Parathyroid adenoma (tissue), 2 donors: Measurements from ENCODE around the gene ABCD2.

Experiments used
- H2AFZ ChIP-seq: fragments of 300-600 bp; sonication (generic); one replicate; pipeline ENCODE4 v1.7.0; 2017; ENCODE audit warnings: antibody characterized with exemption, mild to moderate bottlenecking
- H3K27ac ChIP-seq: fragments of 300-600 bp; sonication (generic); one replicate; pipeline ENCODE4 v1.7.0; 2017
- H3K27me3 ChIP-seq: fragments of 300-600 bp; sonication (generic); one replicate; pipeline ENCODE4 v1.7.0; 2017; ENCODE audit warnings: low read length; ENCODE audit not compliant: control insufficient read depth, insufficient read depth
- H3K36me3 ChIP-seq: fragments of 300-600 bp; sonication (generic); one replicate; pipeline ENCODE4 v1.7.0; 2017; ENCODE audit warnings: low read length; ENCODE audit not compliant: control insufficient read depth, insufficient read depth
- H3K4me1 ChIP-seq: fragments of 300-600 bp; sonication (generic); one replicate; pipeline ENCODE4 v1.7.0; 2017; ENCODE audit warnings: control low read depth
- H3K4me2 ChIP-seq: fragments of 300-600 bp; sonication (generic); one replicate; pipeline ENCODE4 v1.7.0; 2017; ENCODE audit warnings: low read length
- H3K4me3 ChIP-seq: fragments of 300-600 bp; sonication (generic); one replicate; pipeline ENCODE4 v1.7.0; 2017; ENCODE audit warnings: low read depth, low read length
- H3K79me2 ChIP-seq: fragments of 300-600 bp; sonication (generic); one replicate; pipeline ENCODE4 v1.7.0; 2017; ENCODE audit warnings: control low read depth
- H3K9ac ChIP-seq: fragments of 300-600 bp; sonication (generic); one replicate; pipeline ENCODE4 v1.7.0; 2017; ENCODE audit warnings: mild to moderate bottlenecking
- H3K9me3 ChIP-seq: fragments of 300-600 bp; sonication (generic); one replicate; pipeline ENCODE4 v1.7.0; 2017; ENCODE audit warnings: low read length; ENCODE audit not compliant: control insufficient read depth
- CTCF ChIP-seq: fragments of 300-600 bp; sonication (generic); IDR thresholded peaks from one replicate; pipeline ENCODE4 v1.7.0; 2017; ENCODE audit warnings: antibody characterized with exemption, mild to moderate bottlenecking
- donor health status: primary hyperparathyroidism.

Gene ABCD2

GRCh38 chr12:39595928-39596327 is 23.7 kb downstream of the ABCD2 start:
- H3K4me1 ChIP-seq: no peaks in the 10 kb centered on the region
- H3K79me2 ChIP-seq: no peaks in the 10 kb centered on the region
- H3K9me3 ChIP-seq: no peaks in the 10 kb centered on the region
- no peak overlapping the region for H3K27ac ChIP-seq
- no peaks in the 10 kb centered on the region for H3K36me3 ChIP-seq
- no peak overlapping the region for H3K4me3 ChIP-seq
- no peaks in the 10 kb centered on the region for H3K27me3 ChIP-seq
- H3K9ac ChIP-seq: no peak overlapping the region
- no peak for TF ChIP-seq CTCF
- H2AFZ ChIP-seq: no peak overlapping the region
- no peak overlapping the region for H3K4me2 ChIP-seq

GRCh38 chr12:39592295-39592694 is 27.3 kb downstream of the ABCD2 start:
- no peak for TF ChIP-seq CTCF
- Histone ChIP-seq H3K9ac (no peak overlapping the region), H3K4me2 (no peak overlapping the region), H3K9me3 (no peaks in the 10 kb centered on the region), H2AFZ (no peak overlapping the region), H3K79me2 (no peaks in the 10 kb centered on the region), H3K27me3 (no peaks in the 10 kb centered on the region), H3K36me3 (no peaks in the 10 kb centered on the region), H3K27ac (no peak overlapping the region), H3K4me1 (no peaks in the 10 kb centered on the region), H3K4me3 (no peak overlapping the region)

- Histone ChIP-seq H2AFZ (no peak overlapping the region), H3K27ac (no peak overlapping the region), H3K27me3 (no peaks in the 10 kb centered on the region), H3K79me2 (no peaks in the 10 kb centered on the region), H3K9ac (no peak overlapping the region), H3K4me1 (no peaks in the 10 kb centered on the region), H3K4me2 (no peak overlapping the region), H3K4me3 (no peak overlapping the region), H3K36me3 (no peaks in the 10 kb centered on the region), H3K9me3 (no peaks in the 10 kb centered on the region)
- no peak for TF ChIP-seq CTCF
Measured at GRCh38 chr12:39588348-39588747, 31.3 kb downstream of the ABCD2 start.

- H3K27ac ChIP-seq: no peak overlapping the region
- no peaks in the 10 kb centered on the region for H3K4me1 ChIP-seq
- no peak for TF ChIP-seq CTCF
- H3K9ac ChIP-seq: no peak overlapping the region
- H3K4me2 ChIP-seq: no peak overlapping the region
- H3K9me3 ChIP-seq: no peaks in the 10 kb centered on the region
- H3K4me3 ChIP-seq: no peak overlapping the region
- no peaks in the 10 kb centered on the region for H3K27me3 ChIP-seq
- no peaks in the 10 kb centered on the region for H3K36me3 ChIP-seq
- no peaks in the 10 kb centered on the region for H3K79me2 ChIP-seq
- H2AFZ ChIP-seq: no peak overlapping the region
Measured at GRCh38 chr12:39587225-39587624, 32.4 kb downstream of the ABCD2 start.

GRCh38 chr12:39586816-39587215 is 32.8 kb downstream of the ABCD2 start:
- Histone ChIP-seq H3K9me3 (no peaks in the 10 kb centered on the region), H3K36me3 (no peaks in the 10 kb centered on the region), H3K4me1 (no peaks in the 10 kb centered on the region), H3K4me2 (no peak overlapping the region), H2AFZ (no peak overlapping the region), H3K4me3 (no peak overlapping the region), H3K79me2 (no peaks in the 10 kb centered on the region), H3K9ac (no peak overlapping the region), H3K27me3 (no peaks in the 10 kb centered on the region), H3K27ac (no peak overlapping the region)
- no peak for TF ChIP-seq CTCF
